HFFc6 (cell line): ENCODE data around the gene LRRC71. TPM values are rescaled to one million over a fixed set of nuclear protein-coding genes. Genes with fewer than 3 reads are reported as not detected.

Experiments used
- DNase-seq: peaks from one replicate; pipeline ENCODE4 v3.0.0-alpha.2; 2018
- H3K27ac Mint-ChIP-seq: 2 replicates; pipeline ENCODE4 v1.8.0; 2020; ENCODE audit warnings: mild to moderate bottlenecking, mixed read lengths
- H3K27me3 Mint-ChIP-seq: 2 replicates; pipeline ENCODE4 v1.8.0; 2021; ENCODE audit warnings: mild to moderate bottlenecking, moderate library complexity, mixed read lengths; ENCODE audit not compliant: insufficient read depth
- H3K36me3 Mint-ChIP-seq: 2 replicates; pipeline ENCODE4 v1.8.0; 2021; ENCODE audit warnings: low read depth, mixed read lengths
- H3K4me1 Mint-ChIP-seq: 2 replicates; pipeline ENCODE4 v1.8.0; 2020; ENCODE audit warnings: low read depth, mixed read lengths
- H3K4me3 Mint-ChIP-seq: 2 replicates; pipeline ENCODE4 v1.8.0; 2020; ENCODE audit warnings: mild to moderate bottlenecking, moderate library complexity, mixed read lengths
- H3K9me3 Mint-ChIP-seq: 2 replicates; pipeline ENCODE4 v1.8.0; 2020; ENCODE audit warnings: mild to moderate bottlenecking, mixed read lengths
- CTCF ChIP-seq: fragments of 200-600 bp; sonication (generic); IDR thresholded peaks from 2 replicates; pipeline ENCODE4 v1.5.0; 2021; ENCODE audit warnings: antibody characterized with exemption, mild to moderate bottlenecking
- total RNA-seq, 6 experiments: library from RNA; stranded (reverse); fragmentation: NEBNext Ultra II Directional; extraction: Animal tissue kit (Norgen Biotek cat#: 25700); gene quantifications; 2 replicates in 1 of 6; 3 replicates in 5 of 6; pipeline ENCODE4 v1.2.3, GENCODE V29; 2021

The LRRC71 gene
- total RNA-seq, 6 experiments from 2014 or later, result 0.13 to 0.46 (median 0.41) TPM; not detected in 2

- no peak for DNase-seq
- Mint-ChIP-seq H3K4me3 (no peak overlapping the region), H3K27ac (no peak overlapping the region), H3K4me1 (peaks cover 11% of the 10 kb centered on the region), H3K27me3 (peaks cover 19% of the 10 kb centered on the region), H3K36me3 (no peaks in the 10 kb centered on the region), H3K9me3 (no peaks in the 10 kb centered on the region)
- TF ChIP-seq CTCF, result no peak
These were observed 11.7 kb downstream of the LRRC71 start for GRCh38 chr1:156931974-156932710.

- Mint-ChIP-seq H3K27ac (no peak overlapping the region), H3K36me3 (no peaks in the 10 kb centered on the region), H3K4me3 (no peak overlapping the region), H3K4me1 (peaks cover 3% of the 10 kb centered on the region), H3K9me3 (no peaks in the 10 kb centered on the region), H3K27me3 (peaks cover 16% of the 10 kb centered on the region)
- no peak for TF ChIP-seq CTCF
- DNase-seq, result no peak
These were observed 12.7 kb downstream of the LRRC71 start for GRCh38 chr1:156933136-156933535.

- Mint-ChIP-seq H3K4me1 (no peaks in the 10 kb centered on the region; the same call in 1 of the 2 replicates), H3K36me3 (0 out of 2 replicates have a peak, but pooled peaks cover 5% of the 10 kb centered on the region), H3K9me3 (no peaks in the 10 kb centered on the region), H3K27me3 (peaks cover 16% of the 10 kb centered on the region), H3K27ac (no peak overlapping the region), H3K4me3 (no peak overlapping the region)
- TF ChIP-seq CTCF, result no peak
- no peak for DNase-seq
These were observed 15.2 kb downstream of the LRRC71 start for GRCh38 chr1:156935505-156936128.

GRCh38 chr1:156936191-156936590 lies 15.8 kb downstream of the LRRC71 start:
- no peak for DNase-seq
- Mint-ChIP-seq H3K27ac (no peak overlapping the region), H3K4me1 (no peaks in the 10 kb centered on the region; the same call in 1 of the 2 replicates), H3K27me3 (peaks cover 11% of the 10 kb centered on the region), H3K36me3 (peaks cover 10% of the 10 kb centered on the region; the same call in 1 of the 2 replicates), H3K4me3 (no peak overlapping the region), H3K9me3 (no peaks in the 10 kb centered on the region)
- no peak for TF ChIP-seq CTCF

GRCh38 chr1:156936721-156937220 lies 16.3 kb downstream of the LRRC71 start:
- peaks cover 12% of the 10 kb centered on the region; the same call in 1 of the 2 replicates for H3K36me3 Mint-ChIP-seq
- peaks cover 6% of the 10 kb centered on the region for H3K27me3 Mint-ChIP-seq
- H3K4me1 Mint-ChIP-seq, result no peaks in the 10 kb centered on the region; the same call in 1 of the 2 replicates
- no peak overlapping the region for H3K27ac Mint-ChIP-seq
- no peak for TF ChIP-seq CTCF
- no peak for DNase-seq
- no peaks in the 10 kb centered on the region for H3K9me3 Mint-ChIP-seq
- H3K4me3 Mint-ChIP-seq, result no peak overlapping the region
